ENCODE results near the gene DDX41.
A peak's percentile ranks its signal among the peaks of the same experiment; 100 is the strongest.
"Not testable (repeated sequence)": the region's sequence is repeated elsewhere in the genome, so short reads cannot be mapped to it uniquely, and the experiment has no call there.

DDX41 gene

DNA sequence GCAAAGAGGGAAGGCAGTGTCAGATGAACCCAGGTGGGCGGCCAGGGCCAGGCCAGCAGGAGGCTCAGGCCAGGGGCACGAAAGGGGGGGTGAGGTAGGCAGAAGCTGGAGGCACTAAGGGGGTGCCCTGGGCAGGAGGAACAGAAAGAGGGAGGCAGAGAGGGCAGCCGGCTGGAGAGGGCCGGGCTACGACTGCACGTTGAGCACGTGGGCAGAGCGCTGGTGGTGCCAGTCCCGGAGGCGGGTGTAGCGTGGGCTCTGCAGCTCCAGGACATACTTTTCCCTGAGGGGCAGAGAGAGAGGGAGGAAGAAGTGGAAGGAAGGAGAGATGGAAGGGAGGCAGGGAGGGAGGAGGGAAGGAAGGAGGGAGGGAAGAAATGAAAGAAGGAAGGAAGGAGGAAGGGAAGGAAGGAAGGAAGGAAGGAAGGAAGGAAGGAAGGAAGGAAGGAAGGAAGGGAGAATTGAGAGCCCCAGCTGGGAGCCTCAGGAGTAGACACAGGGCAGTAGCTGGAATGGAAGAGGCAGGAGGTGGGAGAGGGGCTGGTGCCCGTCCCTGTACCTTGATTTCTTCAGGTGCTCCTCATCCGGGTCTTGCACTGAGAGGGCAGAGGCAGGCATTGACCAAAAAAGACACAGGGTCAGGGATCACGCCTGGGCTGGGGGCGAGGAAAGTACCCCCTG is 26.3 kb downstream of the DDX41 start:
- no peak overlapping the region for H3K4me3 ChIP-seq (ENCODE audit: extremely low read depth, insufficient read depth, low read length, poor library complexity, severe bottlenecking)
- no peaks in the 10 kb centered on the region for H3K9me3 ChIP-seq (ENCODE audit: control insufficient read depth, low read length)
- H3K4me1 ChIP-seq (ENCODE audit: control insufficient read depth, insufficient read depth, low read length, poor library complexity, severe bottlenecking): peaks cover 41% of the 10 kb centered on the region
- WGBS, 2 experiments (ENCODE audit: insufficient coverage in 2 of 2): 93 to 95% methylated on average over 9 to 15 of the region's 15 CpGs
- H3K27ac ChIP-seq (ENCODE audit: low read depth, low read length, severe bottlenecking): no peak overlapping the region
- peaks cover 82% of the 10 kb centered on the region for H3K36me3 ChIP-seq (ENCODE audit: control insufficient read depth, insufficient read depth, low read length)

- Histone ChIP-seq H3K4me1 (ENCODE audit: control insufficient read depth, insufficient read depth, low read length, poor library complexity, severe bottlenecking) (peaks cover 29% of the 10 kb centered on the region), H3K4me3 (ENCODE audit: extremely low read depth, insufficient read depth, low read length, poor library complexity, severe bottlenecking) (no peak overlapping the region), H3K9me3 (ENCODE audit: control insufficient read depth, low read length) (no peaks in the 10 kb centered on the region), H3K27ac (ENCODE audit: low read depth, low read length, severe bottlenecking) (no peak overlapping the region), H3K36me3 (ENCODE audit: control insufficient read depth, insufficient read depth, low read length) (peaks cover 89% of the 10 kb centered on the region)
- WGBS, 2 experiments (ENCODE audit: insufficient coverage in 2 of 2): 88 to 90% methylated on average over 19 to 21 of the region's 26 CpGs
Observed at GRCh38 chr5:177489119-177489716, 27.5 kb downstream of the DDX41 start.

- 98 to 99% methylated on average over 14 to 15 of the region's 15 CpGs for WGBS, 2 experiments (ENCODE audit: insufficient coverage in 2 of 2)
- H3K4me1 ChIP-seq (ENCODE audit: control insufficient read depth, insufficient read depth, low read length, poor library complexity, severe bottlenecking): peaks cover 16% of the 10 kb centered on the region
- peaks cover 89% of the 10 kb centered on the region for H3K36me3 ChIP-seq (ENCODE audit: control insufficient read depth, insufficient read depth, low read length)
- no peaks in the 10 kb centered on the region for H3K9me3 ChIP-seq (ENCODE audit: control insufficient read depth, low read length)
- no peak overlapping the region for H3K27ac ChIP-seq (ENCODE audit: low read depth, low read length, severe bottlenecking)
- no peak overlapping the region for H3K4me3 ChIP-seq (ENCODE audit: extremely low read depth, insufficient read depth, low read length, poor library complexity, severe bottlenecking)
Observed at GRCh38 chr5:177487975-177488374, 28.8 kb downstream of the DDX41 start.

DNA sequence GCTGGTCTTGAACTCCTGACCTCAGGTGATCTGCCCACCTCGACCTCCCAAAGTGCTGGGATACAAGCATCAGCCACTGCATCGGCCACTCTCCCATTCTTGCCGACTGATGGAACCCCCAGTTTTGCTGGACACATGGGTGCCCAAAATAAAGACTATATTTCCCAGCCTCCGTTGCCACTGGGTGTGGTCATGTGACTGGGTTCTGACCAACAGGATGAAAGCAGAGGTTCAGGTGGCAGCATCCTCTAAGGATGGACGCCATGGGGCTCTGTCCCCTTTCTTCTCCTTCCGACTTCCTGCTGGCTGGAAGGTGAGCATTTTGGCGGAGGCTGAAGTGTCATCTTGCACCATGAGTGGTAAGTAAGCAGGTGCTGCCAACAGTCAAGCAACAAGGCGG is 29.6 kb downstream of the DDX41 start:
- Histone ChIP-seq H3K4me3 (ENCODE audit: extremely low read depth, insufficient read depth, low read length, poor library complexity, severe bottlenecking) (no peak overlapping the region), H3K4me1 (ENCODE audit: control insufficient read depth, insufficient read depth, low read length, poor library complexity, severe bottlenecking) (peaks cover 11% of the 10 kb centered on the region), H3K27ac (ENCODE audit: low read depth, low read length, severe bottlenecking) (no peak overlapping the region), H3K9me3 (ENCODE audit: control insufficient read depth, low read length) (no peaks in the 10 kb centered on the region), H3K36me3 (ENCODE audit: control insufficient read depth, insufficient read depth, low read length) (peaks cover 89% of the 10 kb centered on the region)
- WGBS, 2 experiments (ENCODE audit: insufficient coverage in 2 of 2): 93 to 95% methylated on average over 5 of the region's 8 CpGs

GRCh38 chr5:177486256-177486655 is 30.5 kb downstream of the DDX41 start:
- H3K4me3 ChIP-seq (ENCODE audit: extremely low read depth, insufficient read depth, low read length, poor library complexity, severe bottlenecking): no peak overlapping the region
- H3K4me1 ChIP-seq (ENCODE audit: control insufficient read depth, insufficient read depth, low read length, poor library complexity, severe bottlenecking): peaks cover 9% of the 10 kb centered on the region
- WGBS, 2 experiments (ENCODE audit: insufficient coverage in 2 of 2): 91 to 100% methylated on average over 2 to 3 of the region's 3 CpGs
- no peak overlapping the region for H3K27ac ChIP-seq (ENCODE audit: low read depth, low read length, severe bottlenecking)
- peaks cover 95% of the 10 kb centered on the region for H3K36me3 ChIP-seq (ENCODE audit: control insufficient read depth, insufficient read depth, low read length)
- H3K9me3 ChIP-seq (ENCODE audit: control insufficient read depth, low read length): no peaks in the 10 kb centered on the region

DNA sequence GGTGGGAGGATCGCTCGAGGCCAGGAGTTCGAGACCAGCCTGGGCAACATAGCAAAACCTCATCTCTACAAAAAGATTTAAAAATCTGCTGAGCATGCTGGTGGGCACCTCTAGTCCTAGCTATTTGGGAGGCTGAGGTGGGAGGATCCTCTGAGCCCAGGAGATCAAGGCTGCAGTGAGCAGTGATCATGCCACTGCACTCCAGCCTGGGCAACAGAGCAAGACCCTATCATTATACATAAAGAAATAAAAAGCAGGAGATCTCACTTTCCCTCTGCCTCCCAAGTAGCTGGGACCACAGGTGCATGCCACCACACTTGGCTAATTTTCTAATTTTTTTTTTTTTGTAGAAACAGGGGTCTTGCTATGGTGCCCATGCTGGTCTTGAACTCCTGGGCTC is 31.0 kb downstream of the DDX41 start:
- WGBS, 2 experiments (ENCODE audit: insufficient coverage in 2 of 2): 94 to 100% methylated on average over 1 to 3 of the region's 3 CpGs
- H3K4me1 ChIP-seq (ENCODE audit: control insufficient read depth, insufficient read depth, low read length, poor library complexity, severe bottlenecking); H3K27ac ChIP-seq (ENCODE audit: low read depth, low read length, severe bottlenecking); H3K4me3 ChIP-seq (ENCODE audit: extremely low read depth, insufficient read depth, low read length, poor library complexity, severe bottlenecking); H3K9me3 ChIP-seq (ENCODE audit: control insufficient read depth, low read length): not testable (repeated sequence)
- H3K36me3 ChIP-seq (ENCODE audit: control insufficient read depth, insufficient read depth, low read length): peaks cover 90% of the 10 kb centered on the region

DNA sequence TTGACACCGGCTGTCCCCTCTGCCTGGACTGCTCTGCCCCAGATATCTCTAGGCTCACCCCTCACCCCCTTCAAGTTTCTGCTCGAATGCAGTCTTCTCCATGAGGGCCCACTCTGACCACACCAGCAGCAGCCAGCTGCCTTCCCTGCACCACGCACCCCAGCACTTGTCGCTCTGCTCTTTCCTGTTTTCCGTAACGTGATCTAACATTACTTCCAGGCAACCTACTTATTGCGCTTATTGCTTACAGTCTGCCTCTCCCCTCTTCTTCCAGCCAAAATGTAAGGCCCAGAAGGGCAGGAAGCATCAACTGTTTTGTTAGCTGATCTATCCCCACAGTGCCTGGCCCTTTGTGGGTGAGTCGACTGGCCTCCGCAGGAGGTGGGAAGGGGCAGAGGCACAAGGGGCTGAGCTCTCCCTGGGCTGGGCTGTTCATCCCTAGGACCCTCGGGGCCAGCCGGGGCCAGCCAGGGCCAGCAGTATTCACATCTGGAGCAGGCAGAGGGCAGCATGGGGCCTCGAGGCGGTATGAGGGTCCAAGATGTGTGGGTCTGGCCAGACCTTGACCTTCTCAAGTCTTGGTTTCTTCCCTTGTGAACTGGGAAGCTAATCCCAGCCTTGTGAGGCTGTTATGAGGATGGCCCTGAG is 31.7 kb downstream of the DDX41 start:
- 81 to 83% methylated on average over 11 to 13 of the region's 13 CpGs for WGBS, 2 experiments (ENCODE audit: insufficient coverage in 2 of 2)
- H3K36me3 ChIP-seq (ENCODE audit: control insufficient read depth, insufficient read depth, low read length): peaks cover 87% of the 10 kb centered on the region
- no peaks in the 10 kb centered on the region for H3K9me3 ChIP-seq (ENCODE audit: control insufficient read depth, low read length)

GRCh38 chr5:177483994-177484901 is 32.5 kb downstream of the DDX41 start:
- Histone ChIP-seq H3K4me3 (ENCODE audit: extremely low read depth, insufficient read depth, low read length, poor library complexity, severe bottlenecking) (no peak overlapping the region), H3K4me1 (ENCODE audit: control insufficient read depth, insufficient read depth, low read length, poor library complexity, severe bottlenecking) (peaks cover 5% of the 10 kb centered on the region), H3K9me3 (ENCODE audit: control insufficient read depth, low read length) (no peaks in the 10 kb centered on the region), H3K27ac (ENCODE audit: low read depth, low read length, severe bottlenecking) (no peak overlapping the region), H3K36me3 (ENCODE audit: control insufficient read depth, insufficient read depth, low read length) (peaks cover 83% of the 10 kb centered on the region)
- 94 to 97% methylated on average over 22 of the region's 22 CpGs for WGBS, 2 experiments (ENCODE audit: insufficient coverage in 2 of 2)

More for the DNA sequence above, 31.7 kb downstream of the DDX41 start:
- H3K4me3 ChIP-seq (ENCODE audit: extremely low read depth, insufficient read depth, low read length, poor library complexity, severe bottlenecking): no peak overlapping the region
- H3K4me1 ChIP-seq (ENCODE audit: control insufficient read depth, insufficient read depth, low read length, poor library complexity, severe bottlenecking): peaks cover 2% of the 10 kb centered on the region
- H3K27ac ChIP-seq (ENCODE audit: low read depth, low read length, severe bottlenecking): peak overlapping the region; percentile 16

DNA sequence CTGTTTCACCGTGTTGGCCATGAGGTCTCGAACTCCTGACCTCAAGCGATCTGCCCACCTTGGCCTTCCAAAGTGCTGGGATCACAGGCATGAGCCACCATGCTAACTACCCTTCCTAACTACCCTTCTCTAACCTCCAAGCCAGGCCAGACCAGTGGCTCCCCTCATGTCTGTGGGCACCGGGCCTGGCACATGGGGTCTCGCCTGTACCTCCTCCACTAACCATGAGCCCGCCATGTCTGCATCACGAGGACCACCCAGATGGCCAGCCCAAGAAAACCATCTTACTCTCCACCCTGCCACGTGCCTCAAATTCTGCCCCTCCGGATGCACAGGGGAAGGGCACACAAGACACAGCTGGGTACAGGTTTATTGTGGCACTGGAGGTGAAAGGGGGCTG is 33.7 kb downstream of the DDX41 start:
- H3K4me3 ChIP-seq (ENCODE audit: extremely low read depth, insufficient read depth, low read length, poor library complexity, severe bottlenecking): no peak overlapping the region
- H3K4me1 ChIP-seq (ENCODE audit: control insufficient read depth, insufficient read depth, low read length, poor library complexity, severe bottlenecking): peaks cover 5% of the 10 kb centered on the region
- WGBS, 2 experiments (ENCODE audit: insufficient coverage in 2 of 2): 96 to 98% methylated on average over 7 to 8 of the region's 9 CpGs
- no peaks in the 10 kb centered on the region for H3K9me3 ChIP-seq (ENCODE audit: control insufficient read depth, low read length)
- H3K36me3 ChIP-seq (ENCODE audit: control insufficient read depth, insufficient read depth, low read length): peaks cover 77% of the 10 kb centered on the region
- H3K27ac ChIP-seq (ENCODE audit: low read depth, low read length, severe bottlenecking): no peak overlapping the region

GRCh38 chr5:177482359-177482795 is 34.4 kb downstream of the DDX41 start:
- no peaks in the 10 kb centered on the region for H3K9me3 ChIP-seq (ENCODE audit: control insufficient read depth, low read length)
- peaks cover 71% of the 10 kb centered on the region for H3K36me3 ChIP-seq (ENCODE audit: control insufficient read depth, insufficient read depth, low read length)
- no peak overlapping the region for H3K27ac ChIP-seq (ENCODE audit: low read depth, low read length, severe bottlenecking)
- WGBS, 2 experiments (ENCODE audit: insufficient coverage in 2 of 2): 88 to 99% methylated on average over 10 of the region's 10 CpGs
- H3K4me3 ChIP-seq (ENCODE audit: extremely low read depth, insufficient read depth, low read length, poor library complexity, severe bottlenecking): no peak overlapping the region
- H3K4me1 ChIP-seq (ENCODE audit: control insufficient read depth, insufficient read depth, low read length, poor library complexity, severe bottlenecking): peaks cover 5% of the 10 kb centered on the region

Data from mesodermal cell (in vitro differentiated cells).